ENCODE data around the gene ZNF436.
A peak's percentile ranks its signal among the peaks of the same experiment; 100 is the strongest.

The ZNF436 gene

DNA sequence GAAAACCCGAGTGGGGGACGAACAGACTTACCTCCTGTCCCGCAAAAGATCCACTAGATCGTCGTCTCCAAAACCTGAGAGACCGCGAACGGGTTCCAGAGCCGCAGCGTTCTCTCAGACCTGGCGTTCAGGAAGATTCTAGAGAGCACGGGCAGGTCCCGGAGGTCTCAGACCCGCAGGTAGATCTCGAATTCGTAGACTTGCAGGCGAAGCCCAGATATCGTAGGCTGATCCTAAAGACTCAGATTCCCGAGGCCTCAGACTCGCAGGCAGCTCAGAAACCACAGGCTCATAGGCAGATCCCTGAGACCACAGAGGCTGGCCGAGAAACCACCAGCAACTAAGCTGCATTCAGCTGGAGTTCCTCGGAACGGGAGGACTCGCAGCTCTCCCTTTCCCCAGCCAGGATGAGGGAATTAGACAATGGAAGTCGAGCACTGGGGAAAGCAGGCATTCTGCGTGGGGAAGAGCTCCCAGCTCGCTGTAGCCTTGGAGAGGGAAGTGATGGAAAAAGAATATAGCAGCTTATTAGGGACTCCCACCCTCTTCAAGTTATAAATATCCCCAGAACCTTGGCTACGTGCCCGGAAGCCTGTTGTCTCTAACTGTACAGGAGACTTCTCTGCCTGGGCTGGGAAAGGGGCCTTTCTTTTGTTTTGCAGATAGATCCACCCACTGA lies at the start of gene ZNF436:
ZNF436 (minus strand) TSS at position 502 of the 679 bp plus-strand sequence. CDS start 1,831 bp downstream, outside the sequence.
- H3K4me1 Mint-ChIP-seq, result peaks cover 18% of the 10 kb centered on the region
- H3K27me3 Mint-ChIP-seq, result no peaks in the 10 kb centered on the region
- ATAC-seq, result no peak
- peak within 1 kb of the TSS; percentile 94 for H3K27ac Mint-ChIP-seq
- H3K9me3 Mint-ChIP-seq, result no peaks in the 10 kb centered on the region
- peak within 1 kb of the TSS; percentile 97 for H3K4me3 Mint-ChIP-seq
- H3K36me3 Mint-ChIP-seq, result peaks cover 16% of the 10 kb centered on the region

DNA sequence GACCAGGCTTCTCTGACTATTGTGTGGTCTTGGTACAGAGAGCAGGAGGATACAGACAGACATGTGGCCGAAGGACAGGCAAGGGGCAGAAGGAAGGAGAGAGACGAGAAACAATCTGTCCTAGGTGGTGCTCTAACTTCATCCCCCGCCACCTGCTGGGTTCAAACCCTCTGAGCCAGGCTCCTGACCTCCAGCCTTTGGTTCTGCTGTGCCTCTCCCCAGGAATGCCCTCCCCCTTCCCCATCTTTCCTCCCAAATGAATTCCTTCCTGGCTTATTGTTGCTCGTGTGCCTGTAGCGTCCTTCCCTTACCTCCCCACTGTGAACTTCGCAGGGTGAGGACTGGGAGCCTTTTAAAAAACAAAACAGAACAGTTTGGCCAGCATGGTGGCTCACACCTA lies 49.5 kb upstream of the ZNF436 start:
- no peak for ATAC-seq
- Mint-ChIP-seq H3K4me3 (no peak overlapping the region), H3K9me3 (no peaks in the 10 kb centered on the region), H3K27me3 (peaks cover 24% of the 10 kb centered on the region), H3K36me3 (no peaks in the 10 kb centered on the region), H3K4me1 (peaks cover 21% of the 10 kb centered on the region), H3K27ac (no peak overlapping the region)

DNA sequence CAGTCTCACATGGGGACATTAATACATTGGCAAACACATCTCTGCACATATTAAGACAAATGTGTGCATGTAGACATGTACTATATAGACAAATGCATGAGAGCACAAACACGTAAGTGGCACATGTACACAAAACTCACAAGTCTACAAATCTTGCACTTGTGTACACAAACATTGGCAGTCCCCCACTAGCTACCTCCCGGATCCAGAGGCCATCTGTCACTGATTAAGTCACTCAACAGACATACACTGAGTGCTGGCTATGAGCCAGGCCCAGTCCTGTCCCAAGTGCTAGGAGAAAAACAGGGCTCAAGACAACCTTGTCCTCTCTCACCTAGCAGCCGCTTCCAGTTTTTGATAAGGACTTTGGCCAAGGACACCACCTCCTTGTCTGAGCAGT lies 47.9 kb upstream of the ZNF436 start:
- ATAC-seq, result no peak
- Mint-ChIP-seq H3K27ac (no peak overlapping the region), H3K4me1 (peaks cover 4% of the 10 kb centered on the region), H3K36me3 (no peaks in the 10 kb centered on the region), H3K4me3 (no peak overlapping the region), H3K9me3 (no peaks in the 10 kb centered on the region), H3K27me3 (peaks cover 8% of the 10 kb centered on the region)

DNA sequence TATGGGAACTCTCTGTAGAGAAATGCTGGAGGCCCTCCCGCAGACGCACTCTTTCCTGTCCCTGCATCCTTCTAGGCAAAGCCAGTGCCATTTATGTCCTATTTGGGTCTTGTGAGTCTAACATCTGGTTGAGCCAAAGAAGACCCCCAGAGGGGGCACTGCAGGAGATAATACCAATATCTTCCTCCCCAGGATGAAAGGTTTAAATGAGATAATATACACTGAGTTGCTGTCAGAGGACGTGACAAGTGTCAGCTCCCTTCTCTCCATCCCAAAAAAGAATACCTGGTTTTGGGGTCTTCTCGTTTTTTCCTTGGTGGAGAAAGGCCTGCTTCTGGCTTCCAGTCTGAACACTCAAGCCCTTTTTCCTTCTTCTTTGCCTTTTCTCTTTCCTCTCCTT lies 47.3 kb upstream of the ZNF436 start:
- peaks cover 2% of the 10 kb centered on the region for H3K27me3 Mint-ChIP-seq
- no peak for ATAC-seq
- no peak overlapping the region for H3K27ac Mint-ChIP-seq
- H3K9me3 Mint-ChIP-seq, result no peaks in the 10 kb centered on the region
- H3K4me3 Mint-ChIP-seq, result no peak overlapping the region
- H3K36me3 Mint-ChIP-seq, result no peaks in the 10 kb centered on the region
- no peaks in the 10 kb centered on the region for H3K4me1 Mint-ChIP-seq

DNA sequence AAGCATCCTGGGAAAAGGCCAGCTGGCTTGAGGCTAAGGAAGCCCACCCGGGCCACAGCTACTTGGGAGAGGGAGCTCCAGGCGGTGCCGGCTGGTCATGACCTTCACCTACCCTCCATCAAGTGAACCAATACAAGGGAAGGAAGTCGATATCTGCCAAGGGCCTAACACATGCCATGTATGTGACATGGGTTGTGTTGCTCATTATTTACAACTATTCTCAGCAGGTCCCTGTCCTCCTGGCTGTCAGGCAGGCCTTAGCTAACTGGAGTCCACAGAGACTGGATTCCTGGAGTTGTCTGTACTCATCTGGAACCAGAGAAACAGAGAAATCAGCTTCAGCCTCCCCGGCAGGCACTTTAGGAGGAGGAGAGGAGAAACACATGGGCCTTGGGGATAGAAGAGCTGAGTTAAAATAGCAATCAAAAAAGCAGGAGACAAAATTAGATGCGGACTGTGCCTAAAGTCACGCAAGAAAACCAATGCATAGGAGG lies 39.2 kb upstream of the ZNF436 start:
- no peaks in the 10 kb centered on the region for H3K36me3 Mint-ChIP-seq

DNA sequence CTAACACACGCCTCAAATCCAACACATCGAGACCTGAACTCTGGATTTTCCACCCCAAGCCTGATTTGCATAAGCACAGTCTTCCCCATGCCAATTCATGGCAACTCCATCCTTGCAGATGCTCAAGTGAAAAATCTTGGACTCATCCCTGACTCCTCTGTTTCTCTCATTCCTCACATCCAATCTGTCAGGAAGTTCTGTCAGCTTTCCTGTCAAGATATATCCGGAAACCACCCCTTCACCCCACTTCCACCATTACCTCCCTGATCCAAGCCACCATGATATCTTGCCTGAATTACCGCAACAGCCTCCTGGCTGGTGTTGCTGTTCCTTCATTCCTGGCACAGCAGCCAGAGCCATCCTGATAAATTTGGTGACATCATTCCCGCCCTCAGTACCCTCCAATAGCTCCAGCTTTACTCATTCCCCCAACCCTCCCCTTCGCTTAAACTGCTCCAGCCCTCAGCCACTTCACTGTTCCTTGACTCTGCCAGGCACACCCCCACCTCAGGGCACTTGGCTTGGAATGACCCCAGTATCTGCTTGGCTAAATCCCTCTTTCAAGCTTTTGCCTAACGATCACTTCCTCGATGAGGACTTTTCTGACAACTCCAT lies 37.5 kb upstream of the ZNF436 start:
- ATAC-seq, result no peak
- H3K9me3 Mint-ChIP-seq, result no peaks in the 10 kb centered on the region
- H3K4me1 Mint-ChIP-seq, result peaks cover 8% of the 10 kb centered on the region
- H3K36me3 Mint-ChIP-seq, result no peaks in the 10 kb centered on the region
- H3K27ac Mint-ChIP-seq, result no peak overlapping the region
- no peak overlapping the region for H3K4me3 Mint-ChIP-seq
- H3K27me3 Mint-ChIP-seq, result no peaks in the 10 kb centered on the region

More for the DNA sequence above, 39.2 kb upstream of the ZNF436 start:
- ATAC-seq, result no peak
- Mint-ChIP-seq H3K9me3 (no peaks in the 10 kb centered on the region), H3K27ac (no peak overlapping the region), H3K4me3 (no peak overlapping the region), H3K4me1 (peaks cover 7% of the 10 kb centered on the region), H3K27me3 (no peaks in the 10 kb centered on the region)

DNA sequence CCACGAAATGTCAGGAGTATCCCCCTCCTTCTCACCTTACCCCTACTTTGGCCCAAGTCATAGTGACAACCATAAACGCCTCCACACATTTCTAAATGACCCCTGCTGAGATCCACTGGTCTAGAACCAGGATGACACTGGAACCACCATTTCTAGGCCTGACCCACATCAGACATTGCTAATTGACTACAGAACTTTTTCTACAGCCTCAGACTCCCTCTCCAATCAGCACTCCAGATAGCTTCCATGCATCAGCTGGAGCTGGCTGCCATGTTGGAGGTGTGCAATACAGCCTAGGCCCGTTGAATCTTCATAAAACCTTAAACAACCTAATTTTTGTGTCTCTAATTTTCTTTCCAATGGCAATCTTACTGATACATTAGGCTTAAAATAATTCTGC lies 36.3 kb upstream of the ZNF436 start:
- Mint-ChIP-seq H3K4me3 (no peak overlapping the region), H3K27ac (no peak overlapping the region), H3K36me3 (no peaks in the 10 kb centered on the region), H3K9me3 (no peaks in the 10 kb centered on the region), H3K4me1 (peaks cover 8% of the 10 kb centered on the region), H3K27me3 (no peaks in the 10 kb centered on the region)
- ATAC-seq, result no peak

DNA sequence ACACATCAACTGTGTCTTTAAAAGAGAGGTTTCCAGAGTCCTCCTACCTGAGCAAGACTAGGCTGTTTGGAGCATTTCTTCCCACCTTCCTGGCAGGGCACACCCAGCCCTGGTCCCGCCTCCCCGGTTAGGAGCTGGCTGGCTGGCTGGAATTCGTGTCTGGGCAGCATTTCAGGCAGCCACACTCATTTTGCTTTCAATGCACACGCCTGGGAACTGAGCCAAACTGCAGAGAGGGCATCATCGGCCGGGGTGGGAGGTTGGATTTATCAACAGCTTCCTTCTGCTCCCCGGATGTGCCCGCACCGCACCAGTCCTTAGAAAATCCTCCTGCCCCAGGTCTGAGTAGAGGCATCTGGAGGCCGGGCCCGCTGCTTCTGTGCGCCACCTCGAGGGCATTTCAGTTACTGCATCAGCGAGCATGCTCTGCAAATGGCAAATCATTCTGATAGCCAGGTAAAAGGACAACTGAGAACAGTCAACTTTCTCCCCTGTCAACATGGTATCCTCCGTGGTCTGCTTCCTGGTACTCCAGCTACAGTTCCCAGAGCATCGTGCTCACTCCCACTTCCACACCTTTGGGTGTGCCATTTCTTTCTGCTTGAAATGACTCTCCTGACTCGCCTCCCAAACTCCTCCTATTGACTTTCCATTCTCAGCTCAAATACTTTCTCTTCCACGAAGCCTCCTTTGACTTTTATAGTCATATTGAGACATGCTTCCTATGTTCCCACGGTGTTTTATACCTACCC lies 34.3 kb upstream of the ZNF436 start:
- Mint-ChIP-seq H3K4me3 (no peak overlapping the region), H3K9me3 (no peaks in the 10 kb centered on the region), H3K4me1 (peaks cover 8% of the 10 kb centered on the region), H3K27me3 (no peaks in the 10 kb centered on the region), H3K36me3 (no peaks in the 10 kb centered on the region), H3K27ac (no peak overlapping the region)
- peak; percentile 83 for ATAC-seq

DNA sequence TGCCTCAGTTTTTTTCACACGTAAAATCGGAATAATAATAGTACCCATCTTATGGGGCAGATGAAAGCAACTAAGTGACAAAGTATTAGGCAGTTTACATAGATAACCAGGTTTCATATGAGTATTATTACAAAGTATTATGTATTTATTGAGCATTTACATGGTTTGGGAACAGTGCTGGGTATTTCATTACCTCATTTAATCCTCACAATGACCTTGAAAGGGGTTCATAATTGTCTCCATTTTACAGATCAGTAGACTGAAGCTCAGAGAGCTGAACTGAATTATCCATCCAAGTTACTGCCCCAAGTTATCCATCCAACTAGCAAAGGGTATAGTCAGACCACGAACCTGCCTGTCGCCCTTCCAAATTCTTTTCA lies 33.7 kb upstream of the ZNF436 start:
- Mint-ChIP-seq H3K27ac (no peak overlapping the region), H3K36me3 (no peaks in the 10 kb centered on the region), H3K27me3 (no peaks in the 10 kb centered on the region), H3K9me3 (no peaks in the 10 kb centered on the region), H3K4me3 (no peak overlapping the region), H3K4me1 (peaks cover 8% of the 10 kb centered on the region)
- no peak for ATAC-seq

DNA sequence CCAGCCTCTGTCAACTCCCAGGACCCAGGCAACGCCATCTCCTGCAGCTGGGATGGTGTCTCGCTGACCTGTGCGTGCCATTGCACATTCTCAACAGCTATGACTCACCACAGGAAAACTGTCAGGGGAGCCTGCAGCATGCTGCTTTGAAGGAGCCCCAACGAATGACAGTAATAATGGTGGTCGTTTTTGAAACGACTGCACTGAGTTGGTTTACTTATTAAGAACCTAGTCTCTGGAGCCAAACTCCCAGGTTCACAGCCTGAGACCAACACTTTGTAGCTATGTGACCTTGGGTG lies 33.4 kb upstream of the ZNF436 start:
- Mint-ChIP-seq H3K9me3 (no peaks in the 10 kb centered on the region), H3K27me3 (no peaks in the 10 kb centered on the region), H3K36me3 (no peaks in the 10 kb centered on the region), H3K4me3 (no peak overlapping the region), H3K4me1 (peaks cover 8% of the 10 kb centered on the region), H3K27ac (no peak overlapping the region)
- ATAC-seq, result no peak

DNA sequence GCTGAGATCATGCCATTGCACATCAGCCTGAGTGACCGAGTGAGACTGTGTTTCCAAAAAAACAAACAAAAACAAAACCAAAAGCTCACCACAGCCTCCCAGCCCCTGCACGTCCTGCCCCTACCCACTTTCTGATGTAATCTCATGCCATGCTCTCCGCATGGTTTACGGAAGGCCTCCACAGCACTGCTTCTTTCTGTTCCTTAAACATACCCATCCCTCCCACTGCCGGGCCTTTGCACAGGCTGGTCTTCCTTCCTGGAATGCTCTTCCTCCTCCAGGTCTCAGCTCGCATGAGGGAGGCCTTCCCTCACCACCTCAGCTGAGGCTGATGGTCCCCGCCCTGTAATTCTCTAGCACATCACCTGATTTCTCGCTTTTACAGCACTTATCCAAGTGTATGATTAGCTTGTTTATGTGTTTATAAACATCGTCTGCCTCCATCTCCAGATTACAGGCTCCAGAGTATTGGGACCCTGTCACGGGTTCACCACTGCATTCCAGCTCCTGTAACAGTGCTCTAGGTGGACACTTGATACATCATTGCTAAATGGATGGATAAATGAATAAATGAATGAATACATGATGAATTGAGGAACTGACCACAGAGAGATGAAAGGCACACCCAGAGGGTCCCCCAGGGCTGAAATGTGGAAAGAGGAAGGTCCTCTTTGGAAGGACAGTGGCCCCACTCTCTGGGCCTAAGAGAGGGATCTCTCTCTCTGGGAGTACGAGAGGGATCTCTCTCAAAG lies 32.8 kb upstream of the ZNF436 start:
- H3K27me3 Mint-ChIP-seq, result no peaks in the 10 kb centered on the region
- H3K36me3 Mint-ChIP-seq, result no peaks in the 10 kb centered on the region
- ATAC-seq, result no peak
- peaks cover 8% of the 10 kb centered on the region for H3K4me1 Mint-ChIP-seq
- no peaks in the 10 kb centered on the region for H3K9me3 Mint-ChIP-seq
- no peak overlapping the region for H3K4me3 Mint-ChIP-seq
- no peak overlapping the region for H3K27ac Mint-ChIP-seq

DNA sequence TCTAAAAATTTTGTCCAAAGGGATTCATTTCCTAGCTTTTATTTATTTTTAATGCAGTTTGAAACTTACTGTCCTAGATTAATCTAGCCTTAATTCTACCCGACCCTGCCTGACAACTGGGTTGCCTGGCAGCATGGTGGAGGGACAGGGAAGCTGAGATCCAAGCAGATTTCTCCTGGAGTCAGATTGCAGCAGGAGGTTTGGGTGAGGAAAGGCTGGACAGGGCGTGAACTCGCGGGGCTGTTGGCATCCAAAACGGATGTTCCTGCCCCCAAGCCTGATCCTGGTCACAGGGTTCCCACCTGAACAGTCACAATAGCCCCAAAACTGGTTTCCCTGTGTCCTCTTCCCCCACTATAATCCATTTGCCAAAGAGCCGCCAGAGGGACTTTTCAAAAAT lies 31.7 kb upstream of the ZNF436 start:
- Mint-ChIP-seq H3K27ac (no peak overlapping the region), H3K27me3 (no peaks in the 10 kb centered on the region), H3K36me3 (no peaks in the 10 kb centered on the region), H3K4me3 (no peak overlapping the region), H3K4me1 (peaks cover 8% of the 10 kb centered on the region), H3K9me3 (no peaks in the 10 kb centered on the region)
- ATAC-seq, result no peak

DNA sequence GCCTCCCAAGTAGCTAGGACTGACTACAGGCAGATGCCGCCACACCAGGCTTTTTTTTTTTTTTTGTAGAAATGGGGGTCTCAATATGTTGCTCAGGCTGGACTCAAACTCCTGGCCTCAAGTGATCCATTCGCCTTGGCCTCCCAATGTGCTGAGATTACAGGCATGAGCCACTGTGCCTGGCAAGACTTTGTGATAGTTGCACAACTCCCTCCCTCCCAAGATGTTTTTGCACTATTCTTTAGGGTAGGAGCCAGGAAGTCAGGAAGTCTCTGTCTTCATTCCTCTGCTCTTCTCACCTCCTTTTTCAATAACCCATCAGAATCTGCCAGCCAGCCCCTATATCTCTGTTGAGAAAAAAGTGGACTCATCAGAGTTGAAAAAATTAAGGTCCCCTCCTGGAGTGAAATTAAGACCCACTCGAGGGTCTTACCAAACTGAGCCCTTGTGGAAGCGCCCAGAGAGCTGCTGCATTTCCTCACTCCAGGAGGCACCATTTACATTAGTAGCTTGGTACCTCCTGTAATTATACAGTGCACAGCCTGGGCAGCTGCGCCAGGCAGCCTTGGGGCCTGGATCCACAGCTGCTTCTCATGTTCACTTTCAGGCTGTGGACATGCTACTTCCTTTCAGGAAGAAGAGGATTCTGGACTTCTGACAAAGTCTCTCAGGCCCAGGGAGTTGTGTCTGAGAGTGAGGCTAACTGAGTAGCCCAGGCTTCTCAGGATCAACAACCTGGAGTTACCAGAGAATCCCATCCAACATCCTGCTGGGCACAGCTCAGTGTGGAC lies 30.9 kb upstream of the ZNF436 start:
- no peaks in the 10 kb centered on the region for H3K36me3 Mint-ChIP-seq
- H3K9me3 Mint-ChIP-seq, result no peaks in the 10 kb centered on the region
- no peak overlapping the region for H3K4me3 Mint-ChIP-seq
- no peaks in the 10 kb centered on the region for H3K27me3 Mint-ChIP-seq
- peaks cover 8% of the 10 kb centered on the region for H3K4me1 Mint-ChIP-seq
- no peak overlapping the region for H3K27ac Mint-ChIP-seq
- ATAC-seq, result no peak

DNA sequence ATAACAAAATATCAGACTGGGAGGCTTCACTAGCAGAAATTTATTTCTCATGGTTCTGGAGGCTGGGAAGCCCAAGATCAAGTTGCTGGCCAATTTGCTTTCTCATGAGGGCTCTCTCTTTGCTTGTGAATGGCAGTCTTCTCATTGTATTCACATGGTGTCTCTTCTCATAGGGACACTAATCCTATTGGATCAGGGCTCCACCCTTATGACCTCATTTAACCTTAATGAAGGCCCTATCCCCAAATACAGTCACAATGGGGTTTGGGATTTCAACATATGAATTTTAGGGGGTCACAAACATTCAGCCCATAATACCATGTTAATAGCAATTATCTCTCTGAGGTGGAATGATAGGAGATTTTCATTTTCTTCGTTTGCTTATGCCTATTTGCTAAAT lies 29.6 kb upstream of the ZNF436 start:
- Mint-ChIP-seq H3K36me3 (no peaks in the 10 kb centered on the region), H3K27me3 (no peaks in the 10 kb centered on the region), H3K9me3 (no peaks in the 10 kb centered on the region), H3K27ac (no peak overlapping the region), H3K4me1 (peaks cover 5% of the 10 kb centered on the region), H3K4me3 (no peak overlapping the region)
- no peak for ATAC-seq

DNA sequence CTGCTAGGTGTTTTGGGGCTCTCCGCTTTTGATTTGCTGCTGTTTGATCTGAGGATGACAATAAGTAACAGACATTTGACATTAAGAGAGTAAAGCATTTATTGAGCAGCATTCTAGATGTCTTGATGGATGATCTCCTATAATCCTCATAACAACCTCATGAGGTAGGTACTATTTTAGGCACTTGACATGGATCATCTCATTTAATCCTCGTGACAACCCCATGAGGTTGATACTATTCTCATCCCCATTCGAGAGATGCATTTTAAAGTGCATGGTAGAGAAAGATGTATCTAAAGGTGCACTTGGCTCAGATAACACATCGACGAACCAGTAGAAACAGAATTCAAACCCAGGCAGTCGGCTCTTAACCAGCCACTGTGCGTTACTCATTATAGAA lies 28.3 kb upstream of the ZNF436 start:
- H3K9me3 Mint-ChIP-seq, result no peaks in the 10 kb centered on the region
- H3K4me1 Mint-ChIP-seq, result no peaks in the 10 kb centered on the region
- H3K36me3 Mint-ChIP-seq, result no peaks in the 10 kb centered on the region
- ATAC-seq, result no peak
- no peaks in the 10 kb centered on the region for H3K27me3 Mint-ChIP-seq
- H3K27ac Mint-ChIP-seq, result no peak overlapping the region
- no peak overlapping the region for H3K4me3 Mint-ChIP-seq

Measured in stimulated activated memory B cell treated with anti-CD40 and anti-IgM and Interleukin-4, amounts not matched to agents 10 μg/mL and 1 μg/mL and 100 μg/mL, for 72 hours (primary cell).